Neural progenitor cell (in vitro differentiated cells): Measurements from ENCODE around the gene GDPD4. TPM values are rescaled to one million over a fixed set of nuclear protein-coding genes. Genes with fewer than 3 reads are reported as not detected.

ENCODE experiments used
- DNase-seq: peaks from one replicate; pipeline ENCODE4 v3.0.0-alpha.2; 2016; ENCODE audit warnings: low spot score
- H2AFZ ChIP-seq: fragments of 200-600 bp; sonication (generic); replicated peaks from 2 replicates; pipeline ENCODE4 v1.6.1; 2016; ENCODE audit warnings: antibody characterized with exemption
- H3F3A ChIP-seq: fragments of 200-600 bp; sonication (generic); 2 replicates; pipeline ENCODE4 v1.6.1; 2016; ENCODE audit warnings: antibody characterized with exemption, low read depth
- H3K27ac ChIP-seq: fragments of 200-600 bp; sonication (generic); 2 replicates; pipeline ENCODE4 v1.5.1; 2016; ENCODE audit warnings: mild to moderate bottlenecking
- H3K27me3 ChIP-seq: fragments of 200-600 bp; sonication (generic); 2 replicates; pipeline ENCODE4 v1.6.1; 2016; ENCODE audit warnings: mild to moderate bottlenecking, moderate library complexity
- H3K36me3 ChIP-seq: fragments of 200-600 bp; sonication (generic); 2 replicates; pipeline ENCODE4 v1.5.1; 2016
- H3K4me1 ChIP-seq: fragments of 200-600 bp; sonication (generic); 2 replicates; pipeline ENCODE4 v1.6.1; 2016; ENCODE audit warnings: mixed run types
- H3K4me2 ChIP-seq: fragments of 200-600 bp; sonication (generic); 2 replicates; pipeline ENCODE4 v1.6.1; 2016
- H3K4me3 ChIP-seq: fragments of 200-600 bp; sonication (generic); 2 replicates; pipeline ENCODE4 v1.5.1; 2016
- H3K79me2 ChIP-seq: fragments of 200-600 bp; sonication (generic); 2 replicates; pipeline ENCODE4 v1.6.1; 2016; ENCODE audit warnings: low read depth
- H3K9ac ChIP-seq: fragments of 200-600 bp; sonication (generic); 2 replicates; pipeline ENCODE4 v1.6.1; 2016
- H3K9me3 ChIP-seq: fragments of 200-600 bp; sonication (generic); 2 replicates; pipeline ENCODE4 v1.5.1; 2016; ENCODE audit warnings: low read depth
- H4K20me1 ChIP-seq: fragments of 200-600 bp; sonication (generic); 2 replicates; pipeline ENCODE4 v1.6.1; 2016; ENCODE audit warnings: low read depth
- H3K27ac Mint-ChIP-seq: 3 replicates; pipeline ENCODE4 v1.8.0; 2021; ENCODE audit warnings: mixed read lengths
- H3K27me3 Mint-ChIP-seq: 2 replicates; pipeline ENCODE4 v1.8.0; 2022; ENCODE audit warnings: low read depth, mild to moderate bottlenecking, inconsistent platforms, moderate library complexity, mixed read lengths; ENCODE audit not compliant: insufficient read depth
- H3K36me3 Mint-ChIP-seq: 3 replicates; pipeline ENCODE4 v1.8.0; 2021; ENCODE audit warnings: mixed read lengths
- H3K4me1 Mint-ChIP-seq: 3 replicates; pipeline ENCODE4 v1.8.0; 2021; ENCODE audit warnings: mixed read lengths
- H3K4me3 Mint-ChIP-seq: 3 replicates; pipeline ENCODE4 v1.8.0; 2021; ENCODE audit warnings: mild to moderate bottlenecking, moderate library complexity, mixed read lengths
- H3K9me3 Mint-ChIP-seq: 3 replicates; pipeline ENCODE4 v1.8.0; 2020; ENCODE audit warnings: mixed read lengths
- CTCF ChIP-seq: fragments of 200-600 bp; sonication (generic); IDR thresholded peaks from 2 replicates; pipeline ENCODE4 v1.5.1; 2017; ENCODE audit warnings: antibody characterized with exemption, mild to moderate bottlenecking
- EZH2 ChIP-seq: fragments of 200-600 bp; sonication (generic); IDR thresholded peaks from 2 replicates; pipeline ENCODE4 v1.6.1; 2017; ENCODE audit warnings: antibody characterized with exemption, mild to moderate bottlenecking, moderate library complexity
- EZH2phosphoT487 ChIP-seq: fragments of 200-600 bp; sonication (generic); IDR thresholded peaks from 2 replicates; pipeline ENCODE4 v1.6.1; 2017; ENCODE audit warnings: antibody characterized with exemption
- total RNA-seq: library from RNA; depleted of rRNA; stranded (reverse); fragments of >200 nt; gene quantifications from 2 replicates; pipeline ENCODE4 v1.2.3, GENCODE V29; 2015; ENCODE audit warnings: low replicate concordance

The GDPD4 gene
- total RNA-seq, 1 donor from 2014 or later = not detected

GRCh38 chr11:77193167-77193566, 108.3 kb downstream of the GDPD4 start:
- no peaks in the 10 kb centered on the region for H3K36me3 Mint-ChIP-seq
- TF ChIP-seq EZH2 = no peak
- no peak for TF ChIP-seq EZH2phosphoT487
- TF ChIP-seq CTCF = no peak
- H3K27ac Mint-ChIP-seq = no peak overlapping the region

GRCh38 chr11:77191823-77192495, 109.5 kb downstream of the GDPD4 start:
- Histone ChIP-seq H3K27ac (no peak overlapping the region), H3K79me2 (no peaks in the 10 kb centered on the region), H3F3A (no peaks in the 10 kb centered on the region), H3K4me3 (peak overlapping the region; percentile 25), H3K9me3 (no peaks in the 10 kb centered on the region), H3K27me3 (no peaks in the 10 kb centered on the region), H3K4me2 (peak overlapping the region; percentile 58), H3K9ac (no peak overlapping the region), H2AFZ (peak overlapping the region; percentile 97), H3K36me3 (no peaks in the 10 kb centered on the region), H4K20me1 (no peaks in the 10 kb centered on the region), H3K4me1 (no peaks in the 10 kb centered on the region)
- Mint-ChIP-seq H3K9me3 (no peaks in the 10 kb centered on the region), H3K36me3 (no peaks in the 10 kb centered on the region), H3K4me3 (no peak overlapping the region), H3K4me1 (peaks cover 5% of the 10 kb centered on the region), H3K27ac (no peak overlapping the region), H3K27me3 (no peaks in the 10 kb centered on the region)
- peak; percentile 89 for DNase-seq
- TF ChIP-seq EZH2 = no peak
- TF ChIP-seq CTCF = peak; percentile 86
- no peak for TF ChIP-seq EZH2phosphoT487

More at GRCh38 chr11:77193167-77193566, 108.3 kb downstream of the GDPD4 start:
- Mint-ChIP-seq H3K4me3 (no peak overlapping the region), H3K4me1 (peaks cover 5% of the 10 kb centered on the region), H3K27me3 (no peaks in the 10 kb centered on the region), H3K9me3 (no peaks in the 10 kb centered on the region)
- Histone ChIP-seq H4K20me1 (no peaks in the 10 kb centered on the region), H3K36me3 (no peaks in the 10 kb centered on the region), H3K27me3 (no peaks in the 10 kb centered on the region), H3K4me2 (no peak overlapping the region), H2AFZ (no peak overlapping the region), H3F3A (no peaks in the 10 kb centered on the region), H3K9ac (no peak overlapping the region), H3K27ac (no peak overlapping the region), H3K9me3 (no peaks in the 10 kb centered on the region), H3K4me1 (no peaks in the 10 kb centered on the region), H3K79me2 (no peaks in the 10 kb centered on the region), H3K4me3 (no peak overlapping the region)
- DNase-seq = no peak

DNA sequence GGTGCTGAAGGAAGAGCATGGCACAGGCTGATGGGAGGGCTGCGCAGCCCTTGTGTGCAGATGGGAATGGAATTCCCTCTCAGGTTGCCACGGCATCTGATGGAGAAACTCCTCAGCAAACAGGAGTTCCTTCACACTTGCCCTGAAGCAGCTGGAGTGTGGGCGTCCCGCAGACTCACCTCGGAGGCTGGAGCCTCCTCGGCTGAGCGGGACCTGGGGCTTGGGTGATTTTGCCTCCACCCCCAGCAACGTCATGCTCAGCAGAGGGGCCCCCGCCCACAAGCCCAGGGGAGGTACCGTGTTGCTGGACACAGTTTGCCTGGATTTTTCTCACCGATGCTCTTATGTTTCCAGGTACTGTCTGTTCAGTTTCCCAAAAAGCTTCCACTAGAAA, 110.1 kb downstream of the GDPD4 start:
- no peaks in the 10 kb centered on the region for H3F3A ChIP-seq
- H2AFZ ChIP-seq = peak overlapping the region; percentile 97
- H3K27ac Mint-ChIP-seq = no peak overlapping the region
- no peaks in the 10 kb centered on the region for H3K9me3 Mint-ChIP-seq
- no peaks in the 10 kb centered on the region for H3K79me2 ChIP-seq
- H3K36me3 ChIP-seq = no peaks in the 10 kb centered on the region
- no peak for DNase-seq
- peak overlapping the region; percentile 25 for H3K4me3 ChIP-seq
- no peaks in the 10 kb centered on the region for H3K27me3 ChIP-seq
- no peaks in the 10 kb centered on the region for H4K20me1 ChIP-seq
- H3K4me2 ChIP-seq = peak overlapping the region; percentile 58
- H3K36me3 Mint-ChIP-seq = no peaks in the 10 kb centered on the region
- no peak overlapping the region for H3K27ac ChIP-seq
- TF ChIP-seq EZH2 (no peak), CTCF (no peak), EZH2phosphoT487 (no peak)
- no peak overlapping the region for H3K4me3 Mint-ChIP-seq
- H3K9ac ChIP-seq = no peak overlapping the region
- no peaks in the 10 kb centered on the region for H3K4me1 ChIP-seq
- H3K9me3 ChIP-seq = no peaks in the 10 kb centered on the region
- peaks cover 5% of the 10 kb centered on the region for H3K4me1 Mint-ChIP-seq
- no peaks in the 10 kb centered on the region for H3K27me3 Mint-ChIP-seq
